ENCODE measurements around the gene DSC2.
"Not testable (repeated sequence)": the region's sequence is repeated elsewhere in the genome, so short reads cannot be mapped to it uniquely, and the experiment has no call there.

The DSC2 gene

GRCh38 chr18:31039426-31039825, 62.8 kb downstream of the DSC2 start:
- no peak for TF ChIP-seq CTCF (IDR thresholded peaks at IDR 0.05; ENCODE audit: insufficient read depth, low read length)
- TF ChIP-seq REST (IDR thresholded peaks at IDR 0.05; ENCODE audit: insufficient replicate concordance, low read depth), result no peak
- no peak for TF ChIP-seq POLR2AphosphoS5 (IDR thresholded peaks at IDR 0.05; ENCODE audit: low read depth)
- TF ChIP-seq GABPA (IDR thresholded peaks at IDR 0.05; ENCODE audit: low read depth), result no peak
- TF ChIP-seq SPI1 (IDR thresholded peaks at IDR 0.05; ENCODE audit: borderline replicate concordance, low read depth), result no peak
- peaks cover 43% of the 10 kb centered on the region for H3K27me3 ChIP-seq (ENCODE audit: insufficient read depth, poor library complexity, severe bottlenecking)
- H3K27ac ChIP-seq (replicated peaks), result no peak overlapping the region
- H3K4me3 ChIP-seq (replicated peaks; ENCODE audit: insufficient read depth, low read length), result no peak overlapping the region
- no peak for DNase-seq (ENCODE audit: low read depth in 1 of 2, low spot score in 1 of 2)

GRCh38 chr18:31037686-31038085, 64.5 kb downstream of the DSC2 start:
- not testable (repeated sequence) for H3K27ac ChIP-seq (replicated peaks); H3K4me3 ChIP-seq (replicated peaks; ENCODE audit: insufficient read depth, low read length); DNase-seq (ENCODE audit: low read depth in 1 of 2, low spot score in 1 of 2)
- peaks cover 29% of the 10 kb centered on the region for H3K27me3 ChIP-seq (ENCODE audit: insufficient read depth, poor library complexity, severe bottlenecking)

- no peak overlapping the region for H3K27ac ChIP-seq (replicated peaks)
- TF ChIP-seq CTCF (IDR thresholded peaks at IDR 0.05; ENCODE audit: insufficient read depth, low read length) (no peak), SPI1 (IDR thresholded peaks at IDR 0.05; ENCODE audit: borderline replicate concordance, low read depth) (no peak)
- no peak for DNase-seq (ENCODE audit: low read depth in 1 of 2, low spot score in 1 of 2)
- no peak overlapping the region for H3K4me3 ChIP-seq (replicated peaks; ENCODE audit: insufficient read depth, low read length)
- peaks cover 3% of the 10 kb centered on the region for H3K27me3 ChIP-seq (ENCODE audit: insufficient read depth, poor library complexity, severe bottlenecking)
Measured at GRCh38 chr18:31034541-31034940, 67.7 kb downstream of the DSC2 start.

GRCh38 chr18:31030574-31031278, 71.5 kb downstream of the DSC2 start:
- TF ChIP-seq SPI1 (IDR thresholded peaks at IDR 0.05; ENCODE audit: borderline replicate concordance, low read depth) (no peak), CTCF (IDR thresholded peaks at IDR 0.05; ENCODE audit: insufficient read depth, low read length) (no peak), REST (IDR thresholded peaks at IDR 0.05; ENCODE audit: insufficient replicate concordance, low read depth) (no peak), POLR2AphosphoS5 (IDR thresholded peaks at IDR 0.05; ENCODE audit: low read depth) (no peak)
- peaks cover 2% of the 10 kb centered on the region for H3K27me3 ChIP-seq (ENCODE audit: insufficient read depth, poor library complexity, severe bottlenecking)
- no peak for DNase-seq (ENCODE audit: low read depth in 1 of 2, low spot score in 1 of 2)
- no peak overlapping the region for H3K4me3 ChIP-seq (replicated peaks; ENCODE audit: insufficient read depth, low read length)
- no peak overlapping the region for H3K27ac ChIP-seq (replicated peaks)
